HG02884 (cell line): Measurements from ENCODE around the gene CHML.
"Not testable (repeated sequence)": the region's sequence is repeated elsewhere in the genome, so short reads cannot be mapped to it uniquely, and the experiment has no call there.

ENCODE experiments used
- ATAC-seq: cut with Tn5 transposase; IDR thresholded peaks from one replicate; pipeline ENCODE4 v1.9.1; 2021; ENCODE audit warnings: mild to moderate bottlenecking, moderate library complexity; ENCODE audit not compliant: unreplicated experiment

The CHML gene

GRCh38 chr1:241640149-241640866 is at the start of gene CHML, which contains the start of gene OPN3:
CHML (minus strand) TSS chr1:241640369; CDS start chr1:241635766, 4,603 bp downstream.
OPN3 (minus strand) TSS chr1:241640369; CDS start chr1:241640254, 115 bp downstream.
- ATAC-seq, result peak; percentile 76

GRCh38 chr1:241688940-241689368 is 48.8 kb upstream of the CHML start:
- no peak for ATAC-seq

- ATAC-seq, result no peak
These were observed 43.9 kb upstream of the CHML start for GRCh38 chr1:241684108-241684507.

GRCh38 chr1:241682921-241683320 is 42.8 kb upstream of the CHML start:
- ATAC-seq, result no peak

GRCh38 chr1:241681861-241682448 is 41.8 kb upstream of the CHML start:
- not testable (repeated sequence) for ATAC-seq

- ATAC-seq, result no peak
These were observed 39.8 kb upstream of the CHML start for GRCh38 chr1:241679961-241680360.

GRCh38 chr1:241679404-241679803 is 39.2 kb upstream of the CHML start:
- no peak for ATAC-seq

- no peak for ATAC-seq
These were observed 38.4 kb upstream of the CHML start for GRCh38 chr1:241678536-241678935.

GRCh38 chr1:241677201-241677600 is 37.0 kb upstream of the CHML start:
- peak; percentile 95 for ATAC-seq

GRCh38 chr1:241675983-241676382 is 35.8 kb upstream of the CHML start:
- ATAC-seq, result no peak

- ATAC-seq, result no peak
These were observed 34.7 kb upstream of the CHML start for GRCh38 chr1:241674805-241675384.

GRCh38 chr1:241672301-241672700 is 32.1 kb upstream of the CHML start:
- no peak for ATAC-seq

GRCh38 chr1:241666419-241666818 is 26.2 kb upstream of the CHML start:
- ATAC-seq, result no peak

GRCh38 chr1:241660424-241660972 is 20.3 kb upstream of the CHML start:
- ATAC-seq, result no peak

- not testable (repeated sequence) for ATAC-seq
These were observed 18.8 kb upstream of the CHML start for GRCh38 chr1:241659016-241659415.

- ATAC-seq, result no peak
These were observed 18.1 kb upstream of the CHML start for GRCh38 chr1:241658081-241658793.

GRCh38 chr1:241654641-241655040 is 14.5 kb upstream of the CHML start:
- ATAC-seq, result no peak

GRCh38 chr1:241654019-241654418 is 13.8 kb upstream of the CHML start:
- ATAC-seq, result peak; percentile 61

GRCh38 chr1:241652012-241652411 is 11.8 kb upstream of the CHML start, which contains the start of gene WDR64:
WDR64 (plus strand) TSS chr1:241652281; CDS start chr1:241652485, 204 bp downstream.
- no peak for ATAC-seq

- no peak for ATAC-seq
These were observed 8.0 kb upstream of the CHML start for GRCh38 chr1:241648159-241648558.

GRCh38 chr1:241647658-241648057 is 7.5 kb upstream of the CHML start:
- ATAC-seq, result no peak
